ENCODE results near the gene PDZK1IP1. TPM values are rescaled to one million over a fixed set of nuclear protein-coding genes. Genes with fewer than 3 reads are reported as not detected.
A peak's percentile ranks its signal among the peaks of the same experiment; 100 is the strongest.

PDZK1IP1 gene, protein sequence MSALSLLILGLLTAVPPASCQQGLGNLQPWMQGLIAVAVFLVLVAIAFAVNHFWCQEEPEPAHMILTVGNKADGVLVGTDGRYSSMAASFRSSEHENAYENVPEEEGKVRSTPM
- 1 to 10 TPM; 1.6 to 1.9 TPM for total RNA-seq
- long read RNA-seq: 0 reads

DNA sequence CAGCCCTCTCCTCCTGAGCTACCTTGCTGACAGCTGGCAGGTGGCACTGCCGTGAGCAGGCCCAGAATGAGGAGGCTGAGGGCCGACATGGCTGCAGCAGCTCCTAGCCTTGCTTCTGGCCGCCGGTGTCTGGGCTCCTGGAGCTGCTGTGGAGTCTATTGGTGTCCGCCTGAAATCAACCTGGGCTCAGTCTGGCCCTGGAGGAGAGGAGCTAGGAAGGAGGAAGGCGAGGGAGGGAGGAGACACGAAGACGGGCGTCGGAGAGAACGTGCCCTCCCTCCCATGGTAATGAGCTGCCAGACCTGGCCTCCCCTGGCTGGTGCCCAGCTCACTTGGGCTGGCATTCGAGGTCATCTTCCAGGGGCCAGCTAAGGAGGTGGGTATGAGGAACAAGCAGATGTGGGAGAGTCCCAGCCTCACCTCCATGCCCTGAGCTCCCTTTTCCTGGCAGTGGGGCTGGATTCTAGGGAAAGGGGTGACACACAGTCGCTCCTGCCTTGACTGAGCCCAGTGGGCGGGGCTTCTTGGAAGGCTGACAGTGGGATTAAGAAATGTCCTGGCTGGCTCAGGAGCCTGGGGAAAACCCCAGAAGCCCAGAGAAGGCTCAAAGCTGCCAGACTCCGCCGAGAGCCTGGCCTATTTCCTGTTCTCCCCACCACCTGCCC, at the start of gene PDZK1IP1:
TSS of gene PDZK1IP1 (minus strand) at position 193 of the 665 bp plus-strand sequence. CDS start at position 89, 104 bp downstream.
- ATAC-seq (peak; percentile 89 to 92), DNase-seq (peak; percentile 89)
- intact Hi-C loops (cut with DNase I): loop anchor here (5.0 to 10.0 kb wide), 4 partner anchors 75 to 525 kb away; partner anchors contain the start of gene FOXE3 (in 1 of the 2)

DNA sequence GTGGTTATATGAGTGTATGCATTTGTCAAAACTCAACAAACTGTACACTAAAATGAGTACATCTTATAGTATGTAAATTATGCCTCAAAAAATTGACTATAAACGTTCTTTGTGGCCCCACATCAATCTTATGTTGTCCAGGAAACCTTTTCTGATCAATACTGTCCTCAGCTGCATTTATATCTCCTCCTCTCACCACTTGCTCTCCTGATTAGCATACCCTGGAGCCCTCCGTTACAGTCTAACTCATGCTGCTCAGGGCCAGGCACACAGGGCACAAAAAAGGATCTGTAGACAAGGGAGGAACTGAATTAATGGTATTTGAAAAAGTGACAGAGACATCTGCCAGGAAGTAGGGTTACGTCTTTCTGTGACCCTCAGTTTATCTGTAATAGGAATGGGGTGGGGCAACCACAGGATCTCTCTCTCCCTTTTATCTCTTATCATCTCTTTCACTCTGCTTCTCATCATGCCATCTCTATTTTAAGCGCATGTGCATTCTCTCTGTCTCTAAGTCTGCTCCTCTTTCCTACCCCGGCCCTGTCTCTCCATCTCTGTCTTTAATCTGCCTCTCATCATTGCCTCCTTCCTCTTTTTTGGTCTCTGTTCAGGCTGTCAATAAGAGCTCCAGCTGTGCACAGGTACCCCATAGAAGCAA, 49.2 kb upstream of the PDZK1IP1 start:
- no peak for DNase-seq
- intact Hi-C loops (cut with DNase I): no loop called here
- no peak for ATAC-seq

DNA sequence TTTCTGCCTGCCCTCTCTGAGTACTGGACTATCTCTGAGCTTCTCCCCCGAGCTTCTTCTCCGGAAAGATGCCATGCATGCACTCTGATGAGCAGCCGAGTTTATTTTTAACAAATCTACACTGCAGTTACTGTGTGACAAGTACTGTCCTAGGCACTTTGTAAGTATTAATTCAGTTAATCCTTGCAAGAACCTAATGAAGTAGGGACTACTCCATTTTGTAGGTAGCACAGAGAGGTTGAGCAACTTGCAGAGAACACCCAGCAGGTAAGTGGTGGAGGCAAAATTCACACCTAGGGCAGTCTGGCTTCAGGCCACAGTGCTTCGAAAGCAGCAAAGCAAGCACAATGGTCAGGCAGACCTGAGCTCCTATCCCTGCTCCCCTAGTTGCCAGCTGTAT, 46.0 kb upstream of the PDZK1IP1 start:
- ATAC-seq: no peak
- no peak for DNase-seq
- intact Hi-C loops (cut with DNase I): no loop called here

DNA sequence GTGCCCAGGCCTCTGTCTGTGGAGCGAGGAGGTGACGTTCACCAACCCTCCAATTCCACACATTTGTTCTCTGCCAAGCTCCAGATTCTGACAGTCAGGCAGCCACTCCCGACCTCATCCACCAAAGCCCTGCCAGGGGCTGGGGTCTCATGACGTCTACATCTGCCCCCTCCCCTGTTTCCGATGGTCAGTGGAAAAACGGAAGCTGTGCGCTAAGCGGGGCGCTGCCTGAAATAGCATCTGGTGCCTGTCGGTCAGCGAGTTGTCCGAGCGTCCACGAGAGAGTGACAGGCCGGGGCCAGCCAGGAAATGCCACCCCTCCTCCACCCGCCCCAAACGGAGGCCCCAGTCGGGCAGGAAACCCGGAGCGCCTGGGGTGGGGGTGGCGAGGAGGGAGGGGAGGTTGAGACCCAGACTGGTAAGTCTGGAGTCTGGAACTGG, 45.4 kb upstream of the PDZK1IP1 start:
- intact Hi-C loops (cut with DNase I): no loop called here
- peak; percentile 75 for DNase-seq
- peak; percentile 32 to 54 for ATAC-seq

DNA sequence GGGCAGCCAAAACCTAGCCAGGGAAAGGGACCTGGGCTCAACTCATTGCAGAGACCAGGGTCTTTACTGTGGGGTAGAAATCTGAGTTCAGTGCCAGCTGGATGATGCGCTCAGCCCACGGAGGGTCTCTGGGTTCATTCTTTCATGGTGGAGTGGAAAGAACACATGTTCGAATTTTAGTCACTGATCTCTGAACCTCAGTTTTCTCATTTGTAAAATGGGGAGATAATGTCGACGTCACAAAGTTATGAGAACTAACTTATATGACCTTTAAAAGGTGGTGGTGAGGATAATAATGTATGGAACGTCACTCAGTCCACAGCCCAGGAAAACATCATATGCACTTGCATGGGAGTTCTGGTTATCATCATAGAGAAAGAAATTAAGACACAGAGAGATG, 43.4 kb upstream of the PDZK1IP1 start:
- DNase-seq: no peak
- intact Hi-C loops (cut with DNase I): no loop called here
- no peak for ATAC-seq

DNA sequence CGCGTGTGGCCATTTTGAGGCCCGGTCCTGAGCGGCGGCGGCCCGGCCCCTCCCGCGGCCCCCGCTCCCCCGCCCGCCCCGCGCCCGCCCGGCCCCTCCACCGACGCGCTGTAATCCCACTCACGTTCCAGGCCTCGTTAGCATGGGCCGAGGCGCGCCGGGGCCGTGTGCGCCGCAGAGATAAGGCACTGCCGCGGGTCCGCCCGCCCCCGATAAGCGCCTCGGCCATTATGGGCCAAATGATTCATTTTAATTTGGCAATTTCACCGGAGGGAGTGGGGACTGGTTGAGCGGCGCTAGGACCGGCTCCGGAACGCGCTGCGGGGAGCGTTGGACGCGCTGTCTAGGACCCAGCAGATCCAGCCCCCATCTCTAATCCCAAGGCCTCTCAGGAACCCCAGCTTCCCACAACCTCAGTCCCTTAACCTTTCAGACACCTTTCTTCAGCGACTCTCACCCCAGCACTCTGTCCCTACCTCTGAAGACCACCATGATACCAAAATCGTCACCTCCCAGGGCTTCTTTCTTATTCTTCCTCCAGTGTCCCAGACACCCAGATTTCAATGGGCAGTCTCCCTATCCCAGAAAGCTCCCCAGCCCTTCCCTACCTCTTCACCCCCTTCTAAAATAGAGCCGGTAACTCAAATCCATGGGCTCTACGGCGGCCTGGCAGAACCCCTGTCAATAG, 42.5 kb upstream of the PDZK1IP1 start, which contains the start of gene TAL1:
TSS of gene TAL1 (minus strand) at position 39 of the 688 bp plus-strand sequence. CDS start 6,337 bp downstream, outside the sequence.
- intact Hi-C loops (cut with DNase I): no loop called here
- ATAC-seq (peak; percentile 29 to 72), DNase-seq (peak; percentile 71)

DNA sequence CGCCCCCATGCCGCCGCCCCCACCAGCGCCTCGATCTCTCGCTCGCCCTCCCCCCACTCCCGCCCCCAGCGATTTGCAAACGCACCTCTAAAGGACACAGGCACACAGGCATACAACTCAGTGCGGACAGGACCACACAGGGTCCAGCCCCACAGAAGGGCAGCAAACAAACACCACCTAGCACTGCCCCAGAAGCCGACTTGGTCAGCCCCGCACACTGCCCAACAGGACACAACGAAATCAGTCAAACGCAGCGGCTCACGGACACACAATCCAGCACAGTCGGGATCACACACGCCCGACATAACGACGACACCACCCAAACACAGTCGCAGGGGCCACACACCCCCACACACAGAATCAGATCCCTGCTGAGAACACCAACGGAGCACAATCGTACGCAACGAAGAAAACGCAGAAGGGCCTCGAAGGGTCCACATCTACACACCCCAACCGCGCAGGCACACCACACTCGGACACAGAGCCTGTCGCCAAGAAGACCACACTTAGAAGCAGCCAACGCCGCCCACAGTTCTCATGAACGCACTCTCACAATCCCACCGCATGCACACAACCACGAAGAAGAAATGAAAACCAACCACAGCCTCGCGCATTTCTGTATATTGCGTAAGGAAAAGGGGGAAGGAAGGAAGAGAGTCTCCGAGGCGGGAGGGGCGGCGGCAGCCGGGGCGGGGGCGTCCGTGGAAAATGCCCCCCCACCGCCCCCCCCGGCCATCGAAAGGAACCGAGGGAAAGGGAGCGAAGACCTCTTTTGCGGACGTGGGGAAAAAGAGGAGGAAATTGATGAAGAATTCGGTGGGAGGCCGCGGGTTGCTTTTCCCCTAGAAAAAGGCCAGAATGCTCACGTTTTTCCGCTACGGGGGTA, 41.7 kb upstream of the PDZK1IP1 start:
- DNase-seq (peak; percentile 48), ATAC-seq (peak; percentile 21 to 35)
- intact Hi-C loops (cut with DNase I): no loop called here

DNA sequence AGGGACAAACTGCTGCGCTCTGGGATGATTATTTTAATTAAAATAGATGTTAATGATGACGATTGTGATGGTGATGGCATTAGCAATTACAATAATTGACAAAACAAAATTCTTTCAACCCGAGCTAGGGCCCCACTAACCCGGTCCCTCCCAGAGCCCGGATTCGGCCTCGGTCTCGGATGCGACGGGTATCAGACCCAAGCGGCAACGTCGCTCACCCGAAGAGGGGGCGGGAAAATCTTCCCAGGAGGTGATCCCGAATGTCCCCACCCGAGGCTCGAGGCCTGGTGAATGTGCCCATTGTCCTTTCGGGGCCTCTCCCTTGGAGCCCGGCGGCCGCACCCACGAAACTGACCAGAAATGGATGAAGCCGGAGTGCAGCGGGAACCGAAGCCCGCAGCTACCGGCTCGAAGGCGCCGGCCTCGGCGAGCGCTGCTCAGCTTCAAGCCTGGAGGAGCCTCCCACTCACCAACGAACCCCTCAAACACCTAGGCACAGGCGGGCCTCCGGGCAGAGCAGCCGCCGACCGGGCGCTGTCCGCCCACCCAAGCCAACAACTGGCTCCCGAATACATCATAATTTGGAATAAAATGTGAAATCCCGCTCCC, 41.0 kb upstream of the PDZK1IP1 start:
- no peak for ATAC-seq
- intact Hi-C loops (cut with DNase I): no loop called here
- DNase-seq: peak; percentile 36

DNA sequence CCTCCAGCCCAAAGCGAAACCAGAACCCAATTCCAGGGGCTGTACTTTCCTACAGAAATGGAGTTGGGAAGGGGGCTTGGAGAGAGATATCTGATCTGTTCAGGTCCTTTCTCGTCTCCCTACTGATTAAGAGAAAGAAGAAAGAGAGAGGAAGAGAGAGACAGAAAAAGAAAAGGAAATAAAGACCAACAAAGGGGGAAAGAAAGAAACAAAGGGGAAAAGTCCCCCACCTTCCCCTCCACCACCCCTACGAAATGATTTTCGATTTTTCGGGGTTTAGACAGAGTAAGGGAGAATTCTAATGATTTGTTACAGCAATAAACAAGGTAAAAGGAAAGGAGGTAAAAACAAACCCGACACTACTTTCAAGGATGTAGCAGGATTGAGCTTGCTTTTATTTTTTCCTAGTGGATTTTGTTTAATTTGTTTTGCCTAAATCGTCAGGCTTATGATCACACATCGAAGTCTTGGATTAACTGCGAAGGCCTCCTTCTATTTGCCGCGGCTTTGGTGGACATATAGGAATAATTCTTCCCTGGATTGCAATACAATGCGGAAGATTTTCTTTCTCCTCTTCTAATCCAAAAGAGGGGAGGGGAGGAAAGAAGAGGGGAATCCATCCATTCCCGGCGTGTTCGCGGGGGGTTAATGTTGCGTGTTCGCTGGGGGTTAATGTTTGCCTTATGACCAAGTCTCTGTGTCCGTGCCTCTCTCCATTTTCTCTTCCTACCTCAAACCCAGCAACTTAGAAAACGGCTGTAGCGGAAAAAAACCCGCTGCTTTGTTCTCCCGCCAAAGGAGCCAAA, 40.3 kb upstream of the PDZK1IP1 start:
- ATAC-seq: no peak
- DNase-seq: no peak
- intact Hi-C loops (cut with DNase I): no loop called here

DNA sequence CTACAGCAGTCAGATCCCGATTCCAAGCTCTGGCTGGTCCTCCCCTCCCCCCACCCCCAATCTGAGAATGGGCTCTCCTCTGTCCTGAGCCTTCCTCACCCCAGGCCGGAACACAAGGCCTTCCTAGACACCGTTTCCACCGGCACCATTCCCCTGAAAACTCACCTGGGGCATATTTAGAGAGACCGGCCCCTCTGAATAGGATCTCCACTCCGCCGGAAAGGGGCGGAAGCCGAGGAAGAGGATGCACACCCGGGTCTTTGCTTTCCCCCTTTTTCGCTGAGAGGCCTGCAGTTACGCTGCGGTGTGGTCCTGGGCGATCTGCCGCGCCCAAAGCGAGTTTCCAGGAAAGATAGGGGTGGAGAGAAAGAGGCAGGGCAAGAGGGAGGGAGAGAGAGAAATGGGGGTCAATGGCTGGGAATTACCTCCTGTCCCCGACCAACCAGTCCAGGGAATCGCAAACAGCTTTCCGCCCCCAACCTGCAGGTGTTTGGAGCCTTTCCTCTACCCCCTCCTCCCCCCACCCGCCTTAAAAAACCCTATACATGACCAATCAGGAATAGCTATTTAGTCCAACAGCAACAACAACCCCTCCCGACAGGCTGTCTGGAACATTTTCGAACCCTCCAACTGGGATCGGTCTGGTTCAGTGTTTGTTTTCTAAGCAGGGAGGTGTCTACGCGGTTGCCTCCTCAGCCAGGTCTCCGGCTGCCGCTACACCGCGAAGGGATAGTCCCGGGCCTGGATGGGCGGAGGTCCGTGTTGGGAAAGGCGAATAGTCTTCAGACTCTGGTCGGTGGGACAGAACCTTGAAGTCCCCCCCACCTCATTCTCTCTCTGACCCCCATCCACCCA, 39.4 kb upstream of the PDZK1IP1 start:
- DNase-seq (peak; percentile 29), ATAC-seq (no peak)
- intact Hi-C loops (cut with DNase I): no loop called here

DNA sequence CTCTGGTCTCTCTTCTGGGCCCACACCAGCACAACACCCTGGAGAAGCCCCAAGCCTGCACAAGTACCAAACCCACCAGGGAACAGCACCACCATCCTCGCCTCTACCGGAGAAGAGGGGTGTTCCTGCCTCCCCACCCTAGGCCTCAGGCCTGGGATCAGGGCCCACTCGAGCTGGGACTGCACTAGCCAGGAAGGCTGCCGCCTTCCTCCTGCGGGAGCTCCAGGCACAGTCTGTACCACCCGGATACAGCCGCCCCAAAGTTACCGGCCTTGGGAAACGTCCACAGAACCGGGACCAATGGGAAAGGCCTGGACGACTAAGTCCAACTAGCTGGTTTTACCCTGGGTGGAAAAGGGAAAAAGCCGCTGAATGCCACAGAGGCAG, 38.8 kb upstream of the PDZK1IP1 start:
- ATAC-seq (peak; percentile 13 to 35), DNase-seq (peak; percentile 64)
- intact Hi-C loops (cut with DNase I): no loop called here

DNA sequence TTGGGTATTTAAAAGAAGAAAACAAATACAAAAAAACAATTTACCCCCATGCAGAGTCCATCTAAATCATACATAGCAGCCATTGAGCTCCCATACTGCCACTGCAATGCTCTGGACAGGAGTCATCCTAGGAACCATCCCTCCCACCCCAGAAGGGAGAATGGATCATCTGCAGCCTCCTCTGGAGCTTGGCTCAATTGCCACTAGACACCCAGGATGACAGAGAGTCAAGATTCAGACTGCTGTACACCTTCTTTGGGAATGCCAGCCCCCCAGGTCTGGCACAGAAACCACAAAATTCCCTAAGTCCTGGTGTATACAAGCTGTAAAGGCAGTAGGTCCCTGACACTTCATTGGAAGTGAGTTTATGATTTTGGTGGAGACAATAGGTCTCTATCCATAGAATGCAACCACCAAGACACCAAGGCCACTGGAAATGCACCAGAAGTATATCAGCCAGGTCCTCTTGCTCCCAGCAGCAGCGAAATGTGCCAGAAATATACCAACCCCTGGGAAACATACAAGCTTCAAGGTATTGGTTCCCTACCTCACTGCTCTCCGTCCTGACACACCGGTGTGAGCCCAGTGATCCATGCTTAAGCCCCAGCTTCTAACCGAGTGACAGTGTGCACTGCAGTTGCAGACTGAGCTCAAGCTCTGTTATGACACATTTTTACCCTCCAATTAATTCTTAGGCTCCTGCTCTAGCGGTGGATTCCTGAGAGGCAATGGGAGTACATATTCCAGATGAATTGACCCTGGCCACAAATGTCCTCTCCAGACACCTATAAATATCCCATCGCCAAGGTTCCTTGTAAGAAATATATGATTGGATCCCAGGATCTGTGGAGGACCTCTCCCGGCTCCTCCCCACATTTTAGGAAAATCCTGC, 37.8 kb upstream of the PDZK1IP1 start:
- ATAC-seq: no peak
- intact Hi-C loops (cut with DNase I): no loop called here

DNA sequence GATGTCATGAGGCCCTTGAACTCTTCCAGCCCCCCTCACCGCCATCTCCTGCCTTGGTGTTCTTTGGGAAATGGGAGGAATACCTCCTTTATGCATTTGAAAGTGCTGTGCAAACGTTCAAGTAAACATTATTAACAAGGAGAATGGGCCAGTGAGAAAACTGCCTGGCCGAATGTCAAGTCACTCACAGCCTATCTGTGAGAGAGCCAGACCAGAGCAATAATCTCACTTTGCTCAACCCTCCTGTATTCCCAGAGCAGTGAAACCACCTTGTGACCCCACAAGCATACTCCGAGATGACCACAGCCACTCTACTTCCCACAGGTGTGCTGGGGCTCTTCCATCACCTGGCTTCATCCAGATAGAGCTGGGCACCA, 37.0 kb upstream of the PDZK1IP1 start:
- DNase-seq (no peak), ATAC-seq (no peak)
- intact Hi-C loops (cut with DNase I): no loop called here

More for the DNA sequence above, 37.8 kb upstream of the PDZK1IP1 start:
- no peak for DNase-seq

DNA sequence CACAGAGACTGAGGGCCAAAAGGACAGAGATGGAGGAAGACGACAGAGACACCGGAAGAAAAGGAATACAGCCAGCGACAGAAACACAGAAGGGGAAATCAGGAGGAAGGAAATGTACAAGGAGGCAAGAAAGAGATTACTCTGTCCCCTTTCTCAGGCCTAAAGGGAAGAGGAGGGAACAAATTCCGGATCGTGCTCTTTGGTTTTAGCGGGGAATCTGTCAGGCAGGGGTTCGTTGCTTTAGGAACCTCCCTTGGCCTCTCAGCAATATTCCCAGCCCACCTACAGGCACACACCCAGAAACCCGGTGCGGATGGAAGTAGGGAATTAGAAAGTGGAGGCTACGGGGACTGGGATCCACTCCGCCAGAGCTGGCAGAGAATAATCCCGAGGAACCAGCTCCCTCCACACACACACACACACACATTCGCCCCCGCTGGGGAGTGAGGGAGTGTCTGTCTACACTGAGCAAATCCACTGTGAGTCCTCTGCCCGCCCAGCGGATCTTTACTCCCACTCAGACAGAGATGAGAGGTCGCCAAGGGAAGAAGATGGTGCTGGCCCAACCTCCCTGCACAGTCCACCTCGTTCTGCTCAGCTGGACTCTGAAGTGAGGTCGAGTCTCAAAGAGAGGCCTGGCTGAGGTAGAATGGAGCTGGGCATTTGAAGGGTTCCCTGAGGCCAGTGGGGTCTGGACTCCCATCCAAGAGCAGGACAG, 36.4 kb upstream of the PDZK1IP1 start:
- intact Hi-C loops (cut with DNase I): no loop called here
- DNase-seq (no peak), ATAC-seq (no peak)

DNA sequence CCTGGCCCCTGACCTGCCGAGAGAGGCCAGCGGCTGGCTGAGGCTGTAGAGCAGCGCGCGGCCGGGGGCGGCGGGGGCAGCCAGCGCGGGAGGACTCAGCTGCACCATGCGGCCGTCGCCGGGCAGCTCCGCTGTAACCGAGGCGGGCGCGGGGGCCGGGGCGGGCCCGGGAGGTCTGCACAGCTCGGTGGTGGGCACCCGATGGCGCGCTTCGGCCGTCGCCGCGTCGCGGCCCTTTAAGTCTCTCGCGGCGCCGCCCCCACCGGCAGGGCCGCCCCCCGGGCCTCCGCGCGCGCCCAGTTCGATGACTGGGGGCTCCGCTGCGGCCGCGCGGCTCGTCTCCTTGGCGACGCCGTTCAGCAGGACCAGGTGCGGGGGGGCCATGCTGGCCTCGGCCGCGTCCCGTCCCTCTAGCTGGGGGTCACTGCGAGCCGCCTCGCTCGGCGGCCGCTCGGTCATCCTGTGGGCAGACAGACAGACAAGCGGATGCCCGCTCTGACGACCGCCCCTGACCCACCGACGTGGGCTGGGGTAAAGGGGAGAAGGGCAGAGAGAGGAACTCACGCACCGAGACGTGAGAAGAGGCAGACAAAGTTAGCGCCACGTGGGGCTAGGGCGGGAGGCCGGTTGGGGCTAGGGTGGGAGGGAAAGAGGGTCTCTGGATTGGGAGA, 35.7 kb upstream of the PDZK1IP1 start:
- DNase-seq (no peak), ATAC-seq (peak; percentile 13 to 20)
- intact Hi-C loops (cut with DNase I): no loop called here

All from left cardiac atrium (tissue), 4 donors.